ENCODE data around the gene PRLR. TPM values are rescaled to one million over a fixed set of nuclear protein-coding genes. Genes with fewer than 3 reads are reported as not detected.
A peak's percentile ranks its signal among the peaks of the same experiment; 100 is the strongest.

The PRLR gene
- total RNA-seq, 1 donor from 2014 or later, result 0.38 TPM

- ATAC-seq, result no peak
- no peak for DNase-seq (ENCODE audit: missing footprints)
- intact Hi-C loops (cut with DNase I), result no loop called here
Measured at GRCh38 chr5:35145691-35146317, 84.5 kb downstream of the PRLR start.

GRCh38 chr5:35145012-35145411 lies 85.3 kb downstream of the PRLR start:
- intact Hi-C loops (cut with DNase I), result no loop called here
- ATAC-seq (no peak), DNase-seq (ENCODE audit: missing footprints) (no peak)

- DNase-seq (ENCODE audit: missing footprints) (no peak), ATAC-seq (no peak)
- intact Hi-C loops (cut with DNase I), result no loop called here
Measured at GRCh38 chr5:35143841-35144240, 86.4 kb downstream of the PRLR start.

- DNase-seq (ENCODE audit: missing footprints), result no peak
- intact Hi-C loops (cut with DNase I), result no loop called here
- ATAC-seq, result no peak
Measured at GRCh38 chr5:35141739-35142138, 88.5 kb downstream of the PRLR start.

- intact Hi-C loops (cut with DNase I), result no loop called here
- ATAC-seq, result no peak
- DNase-seq (ENCODE audit: missing footprints), result no peak
Measured at GRCh38 chr5:35138232-35138631, 92.1 kb downstream of the PRLR start.

- DNase-seq (ENCODE audit: missing footprints) (no peak), ATAC-seq (no peak)
- intact Hi-C loops (cut with DNase I), result no loop called here
Measured at GRCh38 chr5:35136386-35136785, 93.9 kb downstream of the PRLR start.

GRCh38 chr5:35135239-35135700 lies 95.0 kb downstream of the PRLR start:
- intact Hi-C loops (cut with DNase I), result no loop called here
- no peak for ATAC-seq
- peak; percentile 64 for DNase-seq (ENCODE audit: missing footprints)

- ATAC-seq (no peak), DNase-seq (ENCODE audit: missing footprints) (no peak)
- intact Hi-C loops (cut with DNase I), result no loop called here
Measured at GRCh38 chr5:35134278-35135030, 95.8 kb downstream of the PRLR start.

- intact Hi-C loops (cut with DNase I), result no loop called here
- no peak for DNase-seq (ENCODE audit: missing footprints)
- ATAC-seq, result no peak
Measured at GRCh38 chr5:35133186-35133585, 97.1 kb downstream of the PRLR start.

GRCh38 chr5:35131723-35132122 lies 98.6 kb downstream of the PRLR start:
- ATAC-seq (no peak), DNase-seq (ENCODE audit: missing footprints) (no peak)
- intact Hi-C loops (cut with DNase I), result no loop called here

GRCh38 chr5:35129921-35130485 lies 100.3 kb downstream of the PRLR start:
- intact Hi-C loops (cut with DNase I), result no loop called here
- DNase-seq (ENCODE audit: missing footprints) (no peak), ATAC-seq (no peak)

- intact Hi-C loops (cut with DNase I), result no loop called here
- ATAC-seq (no peak), DNase-seq (ENCODE audit: missing footprints) (no peak)
Measured at GRCh38 chr5:35129276-35129675, 101.0 kb downstream of the PRLR start.

GRCh38 chr5:35127006-35127405 lies 103.3 kb downstream of the PRLR start:
- DNase-seq (ENCODE audit: missing footprints), result no peak
- no peak for ATAC-seq
- intact Hi-C loops (cut with DNase I), result no loop called here

GRCh38 chr5:35125746-35126145 lies 104.5 kb downstream of the PRLR start:
- DNase-seq (ENCODE audit: missing footprints), result no peak
- no peak for ATAC-seq
- intact Hi-C loops (cut with DNase I), result no loop called here

- intact Hi-C loops (cut with DNase I), result no loop called here
- no peak for DNase-seq (ENCODE audit: missing footprints)
- no peak for ATAC-seq
Measured at GRCh38 chr5:35124932-35125331, 105.4 kb downstream of the PRLR start.

GRCh38 chr5:35122819-35123218 lies 107.5 kb downstream of the PRLR start:
- ATAC-seq, result no peak
- no peak for DNase-seq (ENCODE audit: missing footprints)
- intact Hi-C loops (cut with DNase I), result no loop called here

- intact Hi-C loops (cut with DNase I), result no loop called here
- DNase-seq (ENCODE audit: missing footprints), result no peak
- ATAC-seq, result no peak
Measured at GRCh38 chr5:35120715-35121114, 109.6 kb downstream of the PRLR start.

GRCh38 chr5:35117967-35118366 lies 112.3 kb downstream of the PRLR start:
- DNase-seq (ENCODE audit: missing footprints) (no peak), ATAC-seq (no peak)
- intact Hi-C loops (cut with DNase I), result no loop called here

- ATAC-seq, result no peak
- intact Hi-C loops (cut with DNase I), result no loop called here
- no peak for DNase-seq (ENCODE audit: missing footprints)
Measured at GRCh38 chr5:35115920-35116319, 114.4 kb downstream of the PRLR start.

- DNase-seq (ENCODE audit: missing footprints) (no peak), ATAC-seq (no peak)
- intact Hi-C loops (cut with DNase I), result no loop called here
Measured at GRCh38 chr5:35114698-35115097, 115.6 kb downstream of the PRLR start.

All from Right ventricle myocardium inferior (tissue), 1 donor.